ENCODE data around the gene CCDC27. TPM values are rescaled to one million over a fixed set of nuclear protein-coding genes. Genes with fewer than 3 reads are reported as not detected.

Gene CCDC27
- total and polyA plus RNA-seq, 10 donors, result not detected

GRCh38 chr1:3785456-3786157 is 33.4 kb downstream of the CCDC27 start:
- Histone ChIP-seq H3K9me3 (no peaks in the 10 kb centered on the region), H3K4me1 (peaks cover 0 to 40% (median 19%) of the 10 kb centered on the region in 6 donors), H3K36me3 (peaks cover 6 to 100% (median 75%) of the 10 kb centered on the region in 6 donors), H3K27ac (no peak overlapping the region), H3K4me3 (no peak overlapping the region), H3K27me3 (replicated peaks in 1 of 7) (no peaks in the 10 kb centered on the region)
- peak in 3 of 11 experiments; percentile 19 to 28 (median 20) for TF ChIP-seq CTCF (IDR thresholded peaks at IDR 0.05 in 8 of 11, conservative IDR thresholded peaks at IDR 0.05 in 3 of 11)
- no peak for TF ChIP-seq POLR2A (IDR thresholded peaks at IDR 0.05)
- no peak for DNase-seq
- intact Hi-C loops (cut with DNase I; ENCODE audit: low total_unique reads), result no loop called here
- WGBS, 5 donors, result 80 to 89% (median 85%) methylated on average over 14 of the region's 14 CpGs

- TF ChIP-seq POLR2AphosphoS5 (IDR thresholded peaks at IDR 0.05), result peak in 1 of 3 donors; percentile 54
- TF ChIP-seq POLR2A (IDR thresholded peaks at IDR 0.05), result no peak
- no peak overlapping the region for H3K4me3 ChIP-seq
- peak overlapping the region in 1 of 8 donors; percentile 48 for H3K27ac ChIP-seq
- peaks cover 4 to 100% (median 64%) of the 10 kb centered on the region in 6 donors for H3K36me3 ChIP-seq
- H3K4me1 ChIP-seq, result peaks cover 0 to 51% (median 24%) of the 10 kb centered on the region in 6 donors
- no peak for DNase-seq
- no peaks in the 10 kb centered on the region for H3K9me3 ChIP-seq
- no peaks in the 10 kb centered on the region for H3K27me3 ChIP-seq (replicated peaks in 1 of 7)
- intact Hi-C loops (cut with DNase I; ENCODE audit: low total_unique reads), result no loop called here
- 81 to 92% (median 91%) methylated on average over 40 to 45 of the region's 45 CpGs for WGBS, 5 donors
These were observed 34.5 kb downstream of the CCDC27 start for GRCh38 chr1:3786468-3787348.

- no peaks in the 10 kb centered on the region for H3K27me3 ChIP-seq (replicated peaks in 1 of 7)
- H3K4me1 ChIP-seq, result peaks cover 0 to 57% (median 27%) of the 10 kb centered on the region in 6 donors
- H3K27ac ChIP-seq, result peak overlapping the region in 1 of 8 donors; percentile 48
- no peaks in the 10 kb centered on the region for H3K9me3 ChIP-seq
- TF ChIP-seq CTCF (IDR thresholded peaks at IDR 0.05 in 8 of 11, conservative IDR thresholded peaks at IDR 0.05 in 3 of 11), result no peak
- TF ChIP-seq POLR2A (IDR thresholded peaks at IDR 0.05), result no peak
- no peak for TF ChIP-seq POLR2AphosphoS5 (IDR thresholded peaks at IDR 0.05)
- no peak for DNase-seq
- WGBS, 5 donors, result 67 to 77% (median 75%) methylated on average over 10 of the region's 10 CpGs
- intact Hi-C loops (cut with DNase I; ENCODE audit: low total_unique reads), result no loop called here
- peaks cover 3 to 100% (median 60%) of the 10 kb centered on the region in 6 donors for H3K36me3 ChIP-seq
- H3K4me3 ChIP-seq, result no peak overlapping the region
These were observed 35.1 kb downstream of the CCDC27 start for GRCh38 chr1:3787349-3787715.

GRCh38 chr1:3787745-3788605 is 35.7 kb downstream of the CCDC27 start:
- no peak for TF ChIP-seq CTCF (IDR thresholded peaks at IDR 0.05 in 8 of 11, conservative IDR thresholded peaks at IDR 0.05 in 3 of 11)
- TF ChIP-seq POLR2A (IDR thresholded peaks at IDR 0.05), result no peak
- no peak for TF ChIP-seq POLR2AphosphoS5 (IDR thresholded peaks at IDR 0.05)
- no peaks in the 10 kb centered on the region for H3K9me3 ChIP-seq
- H3K27me3 ChIP-seq (replicated peaks in 1 of 7), result no peaks in the 10 kb centered on the region
- peaks cover 0 to 99% (median 53%) of the 10 kb centered on the region in 6 donors for H3K36me3 ChIP-seq
- no peak overlapping the region for H3K4me3 ChIP-seq
- WGBS, 5 donors, result 69 to 90% (median 86%) methylated on average over 22 to 26 of the region's 26 CpGs
- peaks cover 0 to 63% (median 32%) of the 10 kb centered on the region in 6 donors for H3K4me1 ChIP-seq
- no peak for DNase-seq
- H3K27ac ChIP-seq, result peak overlapping the region in 1 of 8 donors; percentile 48
- intact Hi-C loops (cut with DNase I; ENCODE audit: low total_unique reads), result no loop called here

Measured in spleen (tissue), 11 donors.